HEK293 (cell line): ENCODE measurements around the gene ZSCAN9.

Source experiments
- CTCF ChIA-PET: fragments of 350-600 bp; formaldehyde crosslinking; extraction: SDS; loops from one replicate; lab custom pipeline; 2021; ENCODE audit warnings: antibody characterized with exemption; lab: Yijun Ruan, JAX
- POLR2A ChIA-PET: fragments of 300-600 bp; formaldehyde crosslinking; extraction: SDS; loops from one replicate; lab custom pipeline; 2020; ENCODE audit warnings: antibody characterized with exemption, inconsistent platforms; lab: Yijun Ruan, JAX
- H3K27ac ChIP-seq: fragments of 200-500 bp; sonication (Bioruptor generic); 2 replicates; pipeline ENCODE4 v1.5.1; 2014; ENCODE audit warnings: low read depth, low read length, control low read depth, inconsistent platforms; ENCODE audit errors: extremely low read depth
- H3K36me3 ChIP-seq, 2 experiments: fragments of 200-500 bp in 1 of 2; sonication (Bioruptor generic) in 1 of 2; 1 replicate in 1 of 2; 2 replicates in 1 of 2; pipeline ENCODE4 v1.5.1; 2014 to 2017; ENCODE audit warnings: inconsistent platforms in 2 of 2, low read length in 2 of 2; ENCODE audit not compliant: control insufficient read depth in 2 of 2, insufficient read depth in 1 of 2
- H3K4me1 ChIP-seq: fragments of 200-500 bp; sonication (Bioruptor generic); 2 replicates; pipeline ENCODE4 v1.5.1; 2014; ENCODE audit warnings: mild to moderate bottlenecking, low read length, inconsistent platforms; ENCODE audit not compliant: control insufficient read depth, insufficient read depth
- H3K4me3 ChIP-seq: 2 replicates; pipeline ENCODE4 v1.5.1; 2011; ENCODE audit warnings: low read depth, mild to moderate bottlenecking, control low read depth, low read length, moderate library complexity
- H3K9me3 ChIP-seq: fragments of 200-500 bp; sonication (Bioruptor generic); 2 replicates; pipeline ENCODE4 v1.5.1; 2014; ENCODE audit warnings: low read depth, low read length, inconsistent platforms; ENCODE audit not compliant: control insufficient read depth, insufficient read depth
- MEIS1 ChIP-seq: sonication (generic); formaldehyde crosslinking; IDR thresholded peaks from 2 replicates; pipeline ENCODE4 v1.8.1; 2022; ENCODE audit warnings: missing genetic modification reagents, mild to moderate bottlenecking, borderline replicate concordance
- MYNN ChIP-seq: fragments of 450-650 bp; formaldehyde crosslinking; IDR thresholded peaks from 2 replicates; pipeline ENCODE4 v1.5.1; 2016; ENCODE audit warnings: missing biosample characterization, missing genetic modification characterization, borderline replicate concordance
- PRDM10 ChIP-seq: fragments of 450-650 bp; formaldehyde crosslinking; IDR thresholded peaks from 2 replicates; pipeline ENCODE4 v1.5.1; 2016; ENCODE audit warnings: missing biosample characterization, missing genetic modification characterization
- SP2 ChIP-seq: fragments of 450-650 bp; formaldehyde crosslinking; IDR thresholded peaks from 2 replicates; pipeline ENCODE4 v1.5.1; 2016; ENCODE audit warnings: missing biosample characterization, missing genetic modification characterization
- SP3 ChIP-seq: fragments of 450-650 bp; formaldehyde crosslinking; IDR thresholded peaks from 2 replicates; pipeline ENCODE4 v1.5.1; 2016; ENCODE audit warnings: missing biosample characterization, missing genetic modification characterization
- SP7 ChIP-seq: fragments of 450-650 bp; formaldehyde crosslinking; IDR thresholded peaks from 2 replicates; pipeline ENCODE4 v1.5.1; 2016; ENCODE audit warnings: missing biosample characterization, missing genetic modification characterization
- ZBTB17 ChIP-seq: fragments of 450-650 bp; formaldehyde crosslinking; IDR thresholded peaks from 2 replicates; pipeline ENCODE4 v1.5.1; 2016; ENCODE audit warnings: missing biosample characterization, missing genetic modification characterization
- ZBTB48 ChIP-seq: fragments of 450-650 bp; formaldehyde crosslinking; IDR thresholded peaks from 2 replicates; pipeline ENCODE4 v1.5.1; 2016; ENCODE audit warnings: missing biosample characterization, missing genetic modification characterization
- ZBTB6 ChIP-seq: fragments of 450-650 bp; formaldehyde crosslinking; IDR thresholded peaks from 2 replicates; pipeline ENCODE4 v1.5.1; 2017; ENCODE audit warnings: missing biosample characterization, missing genetic modification characterization
- ZNF10 ChIP-seq: fragments of 450-650 bp; formaldehyde crosslinking; IDR thresholded peaks from 2 replicates; pipeline ENCODE4 v1.5.1; 2017; ENCODE audit warnings: missing biosample characterization, missing genetic modification characterization
- ZNF121 ChIP-seq: fragments of 450-650 bp; formaldehyde crosslinking; IDR thresholded peaks from 2 replicates; pipeline ENCODE4 v1.5.1; 2016; ENCODE audit warnings: missing biosample characterization, missing genetic modification characterization
- ZNF132 ChIP-seq: fragments of 450-650 bp; formaldehyde crosslinking; IDR thresholded peaks from 2 replicates; pipeline ENCODE4 v1.5.1; 2017; ENCODE audit warnings: missing biosample characterization, missing genetic modification characterization, borderline replicate concordance
- ZNF133 ChIP-seq: fragments of 450-650 bp; formaldehyde crosslinking; IDR thresholded peaks from 2 replicates; pipeline ENCODE4 v1.5.1; 2016; ENCODE audit warnings: missing biosample characterization, missing genetic modification characterization
- ZNF175 ChIP-seq: fragments of 450-650 bp; formaldehyde crosslinking; IDR thresholded peaks from 2 replicates; pipeline ENCODE4 v1.5.1; 2016; ENCODE audit warnings: missing biosample characterization, missing genetic modification characterization
- ZNF184 ChIP-seq: fragments of 450-650 bp; IDR thresholded peaks from 2 replicates; pipeline ENCODE4 v1.5.1; 2018; ENCODE audit warnings: missing biosample characterization, mild to moderate bottlenecking, missing genetic modification characterization
- ZNF23 ChIP-seq: fragments of 450-650 bp; formaldehyde crosslinking; IDR thresholded peaks from 2 replicates; pipeline ENCODE4 v1.5.1; 2016; ENCODE audit warnings: missing biosample characterization, missing genetic modification characterization, borderline replicate concordance
- ZNF350 ChIP-seq: fragments of 450-650 bp; formaldehyde crosslinking; IDR thresholded peaks from 2 replicates; pipeline ENCODE4 v1.5.0; 2017; ENCODE audit warnings: missing biosample characterization, mild to moderate bottlenecking, missing genetic modification characterization
- ZNF362 ChIP-seq: fragments of 450-650 bp; formaldehyde crosslinking; IDR thresholded peaks from 2 replicates; pipeline ENCODE4 v1.5.1; 2016; ENCODE audit warnings: missing biosample characterization, missing genetic modification characterization
- ZNF366 ChIP-seq: fragments of 450-650 bp; formaldehyde crosslinking; conservative IDR thresholded peaks from 2 replicates; pipeline ENCODE4 v1.5.1; 2016; ENCODE audit warnings: missing biosample characterization, missing genetic modification characterization
- ZNF501 ChIP-seq: fragments of 450-650 bp; formaldehyde crosslinking; IDR thresholded peaks from 2 replicates; pipeline ENCODE4 v1.5.1; 2016; ENCODE audit warnings: missing biosample characterization, missing genetic modification characterization
- ZNF585B ChIP-seq: fragments of 450-650 bp; formaldehyde crosslinking; IDR thresholded peaks from 2 replicates; pipeline ENCODE4 v1.5.1; 2016; ENCODE audit warnings: missing biosample characterization, missing genetic modification characterization
- ZNF621 ChIP-seq: fragments of 450-650 bp; formaldehyde crosslinking; IDR thresholded peaks from 2 replicates; pipeline ENCODE4 v1.5.1; 2017; ENCODE audit warnings: missing biosample characterization, missing genetic modification characterization
- ZNF660 ChIP-seq: fragments of 450-650 bp; IDR thresholded peaks from 2 replicates; pipeline ENCODE4 v1.5.1; 2018; ENCODE audit warnings: missing biosample characterization, mild to moderate bottlenecking, missing genetic modification characterization
- ZNF677 ChIP-seq: fragments of 450-650 bp; IDR thresholded peaks from 2 replicates; pipeline ENCODE4 v1.5.0; 2018; ENCODE audit warnings: missing biosample characterization, mild to moderate bottlenecking, missing genetic modification characterization, moderate library complexity
- ZNF830 ChIP-seq: fragments of 450-650 bp; IDR thresholded peaks from 2 replicates; pipeline ENCODE4 v1.5.0; 2018; ENCODE audit warnings: missing biosample characterization, missing genetic modification characterization, low read depth, mild to moderate bottlenecking, moderate library complexity

The ZSCAN9 gene

DNA sequence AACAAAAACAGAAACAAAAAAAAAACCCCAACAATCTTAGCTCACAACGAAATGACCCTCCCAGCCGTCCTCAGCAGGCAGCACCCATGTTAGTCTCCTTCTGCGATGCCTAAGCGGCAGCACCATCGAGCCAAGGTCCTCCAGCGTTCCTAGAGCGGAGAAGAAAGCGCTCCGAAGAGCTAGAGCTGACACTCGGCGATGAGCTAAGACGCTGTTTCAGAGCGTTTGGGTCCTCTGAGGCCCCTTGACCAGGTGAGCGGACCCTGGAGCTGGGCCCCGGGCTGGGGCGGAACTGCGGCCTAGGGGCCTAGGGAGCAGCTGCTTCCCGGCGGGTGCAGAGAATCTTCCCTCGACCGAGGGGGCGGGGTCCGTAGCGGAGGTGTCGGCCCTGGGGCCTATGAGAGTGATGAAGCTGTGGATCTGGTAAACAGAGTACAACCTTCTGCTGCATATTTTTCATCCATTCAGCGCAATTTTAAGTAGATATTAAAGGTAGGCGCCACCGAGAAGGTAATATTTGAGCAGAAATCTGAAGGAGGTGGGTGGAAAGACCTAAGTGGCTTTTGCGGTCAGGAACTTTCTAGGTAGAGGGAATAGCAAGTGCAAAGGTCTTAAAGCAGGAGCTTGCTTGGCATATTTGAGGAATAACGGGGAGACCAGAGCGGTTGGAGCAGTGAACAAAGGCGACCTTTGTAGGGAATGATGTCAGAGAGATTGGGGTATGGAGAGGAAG lies 42.1 kb downstream of the ZSCAN9 start, which contains the start of gene ZSCAN26 (continued):
- TF ChIP-seq ZBTB6 (tag by site-specific recombination) (peak; percentile 93), ZNF133 (tag by site-specific recombination) (no peak), MEIS1 (CRISPR knock-in tag) (no peak), ZBTB17 (peak; percentile 95), ZNF175 (tag by site-specific recombination) (no peak), ZNF585B (no peak), SP2 (peak; percentile 69), PRDM10 (peak; percentile 54), ZNF501 (tag by site-specific recombination) (peak; percentile 89), ZNF830 (tag by site-specific recombination) (no peak), ZNF121 (tag by site-specific recombination) (peak; percentile 27; the same call in 1 of the 2 replicates), ZNF677 (no peak)

DNA sequence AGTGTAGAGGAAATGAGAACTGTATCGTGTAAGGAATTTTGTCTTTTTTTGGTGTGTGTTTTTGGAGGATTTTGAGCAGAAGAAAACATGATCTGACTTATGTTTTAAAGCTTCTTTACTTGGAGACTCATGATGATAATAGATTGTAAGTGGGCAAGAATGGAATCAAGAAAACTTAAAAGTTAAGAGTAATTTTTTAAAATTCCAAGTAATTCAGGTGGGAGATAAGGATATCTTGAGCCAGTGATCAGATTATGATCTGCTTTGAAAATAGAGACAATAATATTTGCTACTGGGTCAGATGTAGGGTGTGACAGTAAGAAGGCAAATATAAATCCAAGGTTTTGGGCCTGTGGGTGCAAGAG lies 42.6 kb downstream of the ZSCAN9 start:
- POLR2A ChIA-PET: interaction anchor here (0.8 to 3.4 kb wide), 22 partner anchors 8 to 429 kb away, joined by 3 to 62 read pairs (median 6); partner anchors contain the start of genes PGBD1, ZKSCAN4, ZKSCAN8 and ZSCAN16
- TF ChIP-seq ZNF132 (tag by site-specific recombination) (no peak), ZNF362 (tag by site-specific recombination) (no peak), ZNF621 (tag by site-specific recombination) (no peak)

GRCh38 chr6:28269492-28269891 lies 44.4 kb downstream of the ZSCAN9 start:
- Histone ChIP-seq H3K4me3 (no peak overlapping the region), H3K36me3 (peaks cover 17 to 31% of the 10 kb centered on the region in 2 experiments; a peak in 2 of 3 replicates), H3K9me3 (no peaks in the 10 kb centered on the region), H3K27ac (no peak overlapping the region), H3K4me1 (peaks cover 10% of the 10 kb centered on the region; the same call in 1 of the 2 replicates)
- TF ChIP-seq ZNF23 (tag by site-specific recombination) (no peak), SP3 (tag by site-specific recombination) (0 out of 2 replicates have a peak, but pooled peaks have one; percentile 15), ZNF366 (tag by site-specific recombination) (0 out of 2 replicates have a peak, but pooled peaks have one; percentile 14), ZNF660 (tag by site-specific recombination) (0 out of 2 replicates have a peak, but pooled peaks have one; percentile 42), SP7 (tag by site-specific recombination) (peak; percentile 65), ZBTB48 (no peak), MYNN (peak; percentile 31; the same call in 1 of the 2 replicates), MEIS1 (CRISPR knock-in tag) (no peak), ZNF184 (tag by site-specific recombination) (peak; percentile 54; the same call in 1 of the 2 replicates), ZNF10 (tag by site-specific recombination) (peak; percentile 93), ZNF362 (tag by site-specific recombination) (peak; percentile 70; the same call in 1 of the 2 replicates), ZNF350 (tag by site-specific recombination) (no peak)
- ChIA-PET CTCF (interaction anchor here (0.6 kb wide), 1 partner anchor 13 kb away, joined by 3 read pairs; no protein-coding TSS in a partner anchor), POLR2A (interaction anchor here (1.2 to 2.2 kb wide), 3 partner anchors 12 to 86 kb away, joined by 3 to 6 read pairs (median 3); partner anchors contain the start of genes PGBD1 and ZKSCAN4)

More for the DNA sequence above, 42.6 kb downstream of the ZSCAN9 start:
- Histone ChIP-seq H3K36me3 (peaks cover 4 to 13% of the 10 kb centered on the region in 2 experiments; a peak in 1 of 3 replicates), H3K9me3 (no peaks in the 10 kb centered on the region), H3K27ac (peak overlapping the region; percentile 77; the same call in 1 of the 2 replicates), H3K4me3 (peak overlapping the region; percentile 89), H3K4me1 (peaks cover 20% of the 10 kb centered on the region; the same call in 1 of the 2 replicates)
- CTCF ChIA-PET: interaction anchor here (0.6 to 3.3 kb wide), 9 partner anchors 11 to 1417 kb away, joined by 3 to 19 read pairs (median 4); partner anchors contain the start of gene PGBD1
